Kidney epithelial cell (primary cell): ENCODE measurements around the gene AKAP3. TPM values are rescaled to one million over a fixed set of nuclear protein-coding genes. Genes with fewer than 3 reads are reported as not detected.

Source experiments
- DNase-seq: peaks from one replicate; pipeline ENCODE4 v3.0.0-alpha.2; 2010; ENCODE audit warnings: low read depth
- H3K27me3 ChIP-seq: 2 replicates; pipeline ENCODE4 v1.6.0; 2011; ENCODE audit warnings: low read length; ENCODE audit not compliant: control insufficient read depth, insufficient read depth
- H3K36me3 ChIP-seq: 2 replicates; pipeline ENCODE4 v1.5.1; 2011; ENCODE audit warnings: low read length; ENCODE audit not compliant: control insufficient read depth, insufficient read depth
- H3K4me3 ChIP-seq: 2 replicates; pipeline ENCODE4 v1.5.1; 2011; ENCODE audit warnings: low read depth, mild to moderate bottlenecking, control low read depth, low read length
- total RNA-seq: library from RNA; depleted of rRNA; stranded (reverse); fragments of >200 nt; gene quantifications from 2 replicates; pipeline ENCODE4 v1.2.3, GENCODE V29; 2015
- TF ChIP-seq, protein P1 (sequence below): IDR thresholded peaks from 2 replicates; pipeline ENCODE4 v1.5.1; 2011; ENCODE audit warnings: mild to moderate bottlenecking, moderate library complexity, low read length, control low read depth, inconsistent platforms; ENCODE audit not compliant: insufficient read depth, poor library complexity, severe bottlenecking

The AKAP3 gene
- total RNA-seq, 1 donor from 2014 or later: 6.6 TPM

DNA sequence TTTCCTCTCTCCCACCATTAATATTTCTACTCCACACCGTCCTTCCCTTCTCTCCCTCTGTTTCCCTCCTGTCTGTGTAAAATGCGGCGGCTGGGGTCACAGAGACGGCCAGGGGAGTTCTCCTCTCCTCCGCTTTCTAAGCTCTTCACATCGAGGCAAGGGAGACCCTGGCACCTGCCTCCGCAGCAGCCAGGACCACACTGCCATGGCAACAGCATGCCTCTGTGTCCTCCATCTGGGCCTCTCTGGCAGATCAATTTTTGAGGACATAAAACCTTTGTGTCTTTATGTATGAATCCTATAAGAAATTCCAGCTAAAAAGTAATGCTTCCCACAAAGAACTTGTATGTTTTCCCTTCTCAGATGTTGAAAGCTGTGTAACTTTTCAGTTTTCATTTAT is 45.4 kb downstream of the AKAP3 start:
- DNase-seq: no peak
- TF ChIP-seq, protein P1, sequence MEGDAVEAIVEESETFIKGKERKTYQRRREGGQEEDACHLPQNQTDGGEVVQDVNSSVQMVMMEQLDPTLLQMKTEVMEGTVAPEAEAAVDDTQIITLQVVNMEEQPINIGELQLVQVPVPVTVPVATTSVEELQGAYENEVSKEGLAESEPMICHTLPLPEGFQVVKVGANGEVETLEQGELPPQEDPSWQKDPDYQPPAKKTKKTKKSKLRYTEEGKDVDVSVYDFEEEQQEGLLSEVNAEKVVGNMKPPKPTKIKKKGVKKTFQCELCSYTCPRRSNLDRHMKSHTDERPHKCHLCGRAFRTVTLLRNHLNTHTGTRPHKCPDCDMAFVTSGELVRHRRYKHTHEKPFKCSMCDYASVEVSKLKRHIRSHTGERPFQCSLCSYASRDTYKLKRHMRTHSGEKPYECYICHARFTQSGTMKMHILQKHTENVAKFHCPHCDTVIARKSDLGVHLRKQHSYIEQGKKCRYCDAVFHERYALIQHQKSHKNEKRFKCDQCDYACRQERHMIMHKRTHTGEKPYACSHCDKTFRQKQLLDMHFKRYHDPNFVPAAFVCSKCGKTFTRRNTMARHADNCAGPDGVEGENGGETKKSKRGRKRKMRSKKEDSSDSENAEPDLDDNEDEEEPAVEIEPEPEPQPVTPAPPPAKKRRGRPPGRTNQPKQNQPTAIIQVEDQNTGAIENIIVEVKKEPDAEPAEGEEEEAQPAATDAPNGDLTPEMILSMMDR: no peak
- no peaks in the 10 kb centered on the region for H3K27me3 ChIP-seq
- H3K4me3 ChIP-seq: no peak overlapping the region
- no peaks in the 10 kb centered on the region for H3K36me3 ChIP-seq

DNA sequence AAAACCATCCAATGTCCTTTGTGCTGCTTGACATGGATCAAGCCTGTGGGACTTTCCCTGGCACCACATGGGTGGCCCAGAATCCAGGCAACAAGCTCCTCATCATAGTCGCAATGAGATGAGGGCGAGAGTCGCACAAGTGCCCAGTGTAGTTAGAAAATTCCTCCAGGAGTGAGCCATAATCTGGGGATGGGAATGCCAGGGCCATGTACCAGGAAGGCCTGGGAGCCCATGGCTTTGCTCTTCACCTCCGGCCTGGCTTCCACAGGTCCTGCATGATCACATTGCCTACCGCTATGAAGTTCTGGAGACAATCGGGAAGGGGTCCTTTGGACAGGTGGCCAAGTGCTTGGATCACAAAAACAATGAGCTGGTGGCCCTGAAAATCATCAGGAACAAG is 53.0 kb downstream of the AKAP3 start:
- DNase-seq: no peak
- Histone ChIP-seq H3K27me3 (no peaks in the 10 kb centered on the region), H3K4me3 (no peak overlapping the region), H3K36me3 (no peaks in the 10 kb centered on the region)
- TF ChIP-seq, protein P1: no peak

DNA sequence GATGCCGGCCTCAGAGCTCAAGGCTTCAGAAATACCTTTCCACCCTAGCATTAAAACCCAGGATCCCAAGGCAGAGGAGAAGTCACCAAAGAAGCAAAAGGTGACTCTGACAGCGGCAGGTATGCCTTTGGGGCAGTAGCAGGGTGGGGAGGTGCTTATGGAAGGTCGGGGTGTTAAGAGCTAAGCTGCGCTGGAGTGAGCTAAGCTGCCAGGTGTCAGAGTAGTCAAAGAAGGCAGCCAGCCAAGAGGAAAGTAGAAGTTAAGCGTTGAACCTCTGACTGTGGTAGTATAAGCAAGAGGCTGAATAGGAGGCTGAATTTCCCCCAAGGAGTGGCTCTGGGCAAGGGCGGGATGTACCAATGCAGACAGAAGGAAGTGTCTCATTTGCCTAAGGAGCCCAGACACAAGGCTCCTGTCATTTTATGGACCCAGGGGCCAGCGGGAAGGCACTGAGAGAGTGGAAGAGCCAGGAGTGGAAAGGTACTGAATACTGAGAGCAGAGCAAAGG is 57.6 kb downstream of the AKAP3 start:
- DNase-seq: no peak
- Histone ChIP-seq H3K36me3 (no peaks in the 10 kb centered on the region), H3K4me3 (no peak overlapping the region), H3K27me3 (no peaks in the 10 kb centered on the region)
- TF ChIP-seq, protein P1: no peak

DNA sequence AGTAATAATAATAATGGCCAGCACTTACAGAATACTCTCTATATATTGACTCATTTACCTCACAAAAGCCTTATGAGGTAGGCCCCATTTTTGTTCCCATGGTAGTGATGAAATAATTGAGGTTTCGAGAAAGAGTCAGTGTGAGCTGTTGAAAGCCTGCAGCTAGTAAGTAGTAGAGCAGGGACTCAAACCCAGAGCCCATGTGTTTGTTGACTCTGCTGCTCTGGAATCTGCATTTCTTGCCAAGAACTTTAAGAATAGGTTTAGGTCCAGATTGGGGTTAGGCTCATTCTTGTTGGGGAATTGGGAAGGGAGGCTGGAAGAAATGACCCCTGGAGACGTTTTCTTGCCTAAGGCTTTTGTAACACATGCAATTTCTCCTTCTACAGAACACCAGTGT is 58.9 kb downstream of the AKAP3 start:
- Histone ChIP-seq H3K27me3 (no peaks in the 10 kb centered on the region), H3K36me3 (no peaks in the 10 kb centered on the region), H3K4me3 (no peak overlapping the region)
- TF ChIP-seq, protein P1: no peak
- DNase-seq: no peak

DNA sequence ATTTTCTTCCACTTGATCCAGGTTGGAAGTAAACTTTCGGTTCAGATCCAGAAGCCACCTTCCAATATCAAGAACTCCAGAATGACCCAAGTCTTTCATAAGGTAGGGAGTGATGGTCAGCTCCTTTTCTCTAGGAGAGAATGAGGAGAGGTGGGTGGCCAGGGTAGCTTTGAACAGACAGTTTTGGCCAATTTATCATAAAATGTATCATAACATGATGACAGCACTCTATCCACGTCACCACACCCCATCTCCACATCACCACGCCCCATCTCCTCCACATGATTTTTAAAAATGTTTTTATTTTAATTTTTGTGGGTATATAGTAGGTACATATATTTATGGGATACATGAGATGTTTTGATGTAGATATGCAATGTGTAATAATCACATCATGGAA is 59.9 kb downstream of the AKAP3 start:
- TF ChIP-seq, protein P1: no peak
- Histone ChIP-seq H3K36me3 (no peaks in the 10 kb centered on the region), H3K27me3 (no peaks in the 10 kb centered on the region), H3K4me3 (no peak overlapping the region)
- no peak for DNase-seq

DNA sequence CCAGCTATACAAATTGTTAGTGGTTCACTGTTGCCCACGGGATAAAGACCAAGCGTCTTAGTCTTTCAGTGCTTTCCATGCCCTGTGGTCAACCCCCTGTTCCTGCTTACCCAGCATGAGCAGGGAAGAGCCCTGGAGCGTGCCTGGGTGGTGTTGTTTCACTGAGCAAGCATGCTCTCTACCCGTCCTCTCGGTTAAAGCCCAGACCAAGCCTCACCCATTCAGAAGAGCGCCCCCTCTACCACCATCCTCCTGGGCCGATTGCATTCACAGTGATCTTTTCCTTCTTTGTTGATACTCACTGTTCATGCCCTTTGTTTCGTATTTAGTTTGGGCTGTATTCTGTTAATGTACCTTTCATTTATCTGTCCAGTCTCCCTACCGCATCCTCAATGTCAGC is 61.7 kb downstream of the AKAP3 start:
- DNase-seq: no peak
- TF ChIP-seq, protein P1: no peak
- H3K36me3 ChIP-seq: no peaks in the 10 kb centered on the region
- no peak overlapping the region for H3K4me3 ChIP-seq
- H3K27me3 ChIP-seq: no peaks in the 10 kb centered on the region
